Ovary (tissue), 3 donors: ENCODE measurements around the gene HOXC12.

Source experiments
- POLR2A ChIP-seq: fragments of 450-650 bp; IDR thresholded peaks from one replicate; pipeline ENCODE4 v1.6.1; 2017; ENCODE audit warnings: antibody characterized with exemption, mild to moderate bottlenecking, moderate library complexity
- TF ChIP-seq, protein P1 (sequence below), 3 donors: fragments of 450-650 bp in 2 of 3; fragments of 200-600 bp in 1 of 3; IDR thresholded peaks; one replicate each; pipeline versions ENCODE4 v1.5.1 to v1.8.0; 2016 to 2022; ENCODE audit warnings: antibody characterized with exemption in 3 of 3, mild to moderate bottlenecking in 1 of 3
- donor health status: DM: no; HTN: no; CAD: no.

DNA sequence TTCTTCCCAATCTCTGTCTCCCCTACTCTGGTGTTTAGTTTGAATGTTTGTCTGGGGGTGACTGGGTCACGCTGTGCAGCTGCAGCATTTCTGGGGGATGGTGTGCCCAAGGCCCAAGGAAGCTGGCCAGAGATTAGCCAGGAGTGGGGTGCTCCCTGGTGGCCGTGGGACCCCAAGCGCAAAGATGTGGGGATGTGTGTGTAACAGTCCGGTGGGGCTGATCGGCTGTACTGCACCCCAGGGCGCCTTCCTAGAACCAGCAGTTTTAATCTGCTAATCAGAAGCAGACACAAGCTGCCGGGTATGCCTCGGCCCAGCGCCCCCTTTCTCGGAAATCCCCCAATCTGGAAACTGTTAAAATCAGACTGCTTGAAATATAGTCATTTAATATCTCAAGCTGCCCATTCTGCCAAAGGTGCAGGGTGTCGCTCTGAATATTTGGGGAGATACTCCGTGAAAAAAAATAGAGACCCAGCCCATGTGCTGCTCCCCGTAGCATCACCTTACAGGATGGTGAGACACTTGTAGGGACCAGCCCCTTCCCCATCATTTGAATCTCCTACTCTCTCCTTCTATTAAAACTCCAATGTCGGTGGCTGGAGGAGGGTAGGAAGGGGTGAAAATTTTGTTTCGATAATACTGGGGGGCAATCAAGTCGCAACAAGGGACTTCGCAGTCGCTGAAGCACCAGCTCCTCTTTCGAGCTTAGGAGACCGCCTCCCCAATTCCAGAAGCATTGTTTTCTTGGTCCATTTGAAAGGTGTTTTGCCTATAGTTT is 49.5 kb downstream of the HOXC12 start:
- TF ChIP-seq, protein P1, sequence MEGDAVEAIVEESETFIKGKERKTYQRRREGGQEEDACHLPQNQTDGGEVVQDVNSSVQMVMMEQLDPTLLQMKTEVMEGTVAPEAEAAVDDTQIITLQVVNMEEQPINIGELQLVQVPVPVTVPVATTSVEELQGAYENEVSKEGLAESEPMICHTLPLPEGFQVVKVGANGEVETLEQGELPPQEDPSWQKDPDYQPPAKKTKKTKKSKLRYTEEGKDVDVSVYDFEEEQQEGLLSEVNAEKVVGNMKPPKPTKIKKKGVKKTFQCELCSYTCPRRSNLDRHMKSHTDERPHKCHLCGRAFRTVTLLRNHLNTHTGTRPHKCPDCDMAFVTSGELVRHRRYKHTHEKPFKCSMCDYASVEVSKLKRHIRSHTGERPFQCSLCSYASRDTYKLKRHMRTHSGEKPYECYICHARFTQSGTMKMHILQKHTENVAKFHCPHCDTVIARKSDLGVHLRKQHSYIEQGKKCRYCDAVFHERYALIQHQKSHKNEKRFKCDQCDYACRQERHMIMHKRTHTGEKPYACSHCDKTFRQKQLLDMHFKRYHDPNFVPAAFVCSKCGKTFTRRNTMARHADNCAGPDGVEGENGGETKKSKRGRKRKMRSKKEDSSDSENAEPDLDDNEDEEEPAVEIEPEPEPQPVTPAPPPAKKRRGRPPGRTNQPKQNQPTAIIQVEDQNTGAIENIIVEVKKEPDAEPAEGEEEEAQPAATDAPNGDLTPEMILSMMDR (IDR thresholded peaks at IDR 0.05), result no peak
- TF ChIP-seq POLR2A, result no peak
